ENCODE measurements around the gene WFIKKN2. TPM values are rescaled to one million over a fixed set of nuclear protein-coding genes. Genes with fewer than 3 reads are reported as not detected.

WFIKKN2 gene
- polyA plus RNA-seq, 1 of the 3 experiments (the other 2 are of a cell fraction): not detected

DNA sequence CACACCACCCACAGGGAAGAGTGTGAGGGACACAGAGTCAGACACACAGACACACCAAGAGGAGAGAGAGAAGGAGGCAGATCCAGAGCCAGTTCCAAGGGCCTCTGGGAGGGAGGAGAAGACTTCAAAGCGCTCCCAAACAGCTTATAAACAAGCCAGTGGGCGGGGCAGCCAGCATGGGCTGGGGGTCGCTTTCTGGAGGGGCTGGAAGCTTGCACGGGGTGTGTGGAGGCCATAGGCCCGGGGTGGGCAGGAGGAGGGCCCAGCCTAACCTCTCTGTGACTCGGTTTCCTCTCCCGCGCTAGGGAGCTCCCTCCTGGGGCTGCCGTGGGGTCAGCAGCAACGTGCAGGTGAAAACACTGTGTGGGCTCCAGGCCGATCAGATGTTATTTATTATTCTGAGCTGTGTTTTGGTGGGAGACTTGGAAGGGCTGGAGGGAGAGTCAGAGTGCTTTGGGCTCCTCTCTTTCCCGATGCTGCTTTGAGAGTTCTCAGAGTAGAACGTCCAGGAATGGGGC is 2.5 kb upstream of the WFIKKN2 start (continued):
- TF ChIP-seq, protein P1, sequence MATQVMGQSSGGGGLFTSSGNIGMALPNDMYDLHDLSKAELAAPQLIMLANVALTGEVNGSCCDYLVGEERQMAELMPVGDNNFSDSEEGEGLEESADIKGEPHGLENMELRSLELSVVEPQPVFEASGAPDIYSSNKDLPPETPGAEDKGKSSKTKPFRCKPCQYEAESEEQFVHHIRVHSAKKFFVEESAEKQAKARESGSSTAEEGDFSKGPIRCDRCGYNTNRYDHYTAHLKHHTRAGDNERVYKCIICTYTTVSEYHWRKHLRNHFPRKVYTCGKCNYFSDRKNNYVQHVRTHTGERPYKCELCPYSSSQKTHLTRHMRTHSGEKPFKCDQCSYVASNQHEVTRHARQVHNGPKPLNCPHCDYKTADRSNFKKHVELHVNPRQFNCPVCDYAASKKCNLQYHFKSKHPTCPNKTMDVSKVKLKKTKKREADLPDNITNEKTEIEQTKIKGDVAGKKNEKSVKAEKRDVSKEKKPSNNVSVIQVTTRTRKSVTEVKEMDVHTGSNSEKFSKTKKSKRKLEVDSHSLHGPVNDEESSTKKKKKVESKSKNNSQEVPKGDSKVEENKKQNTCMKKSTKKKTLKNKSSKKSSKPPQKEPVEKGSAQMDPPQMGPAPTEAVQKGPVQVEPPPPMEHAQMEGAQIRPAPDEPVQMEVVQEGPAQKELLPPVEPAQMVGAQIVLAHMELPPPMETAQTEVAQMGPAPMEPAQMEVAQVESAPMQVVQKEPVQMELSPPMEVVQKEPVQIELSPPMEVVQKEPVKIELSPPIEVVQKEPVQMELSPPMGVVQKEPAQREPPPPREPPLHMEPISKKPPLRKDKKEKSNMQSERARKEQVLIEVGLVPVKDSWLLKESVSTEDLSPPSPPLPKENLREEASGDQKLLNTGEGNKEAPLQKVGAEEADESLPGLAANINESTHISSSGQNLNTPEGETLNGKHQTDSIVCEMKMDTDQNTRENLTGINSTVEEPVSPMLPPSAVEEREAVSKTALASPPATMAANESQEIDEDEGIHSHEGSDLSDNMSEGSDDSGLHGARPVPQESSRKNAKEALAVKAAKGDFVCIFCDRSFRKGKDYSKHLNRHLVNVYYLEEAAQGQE (IDR thresholded peaks at IDR 0.05; ENCODE audit: low read depth, low read length): no peak

DNA sequence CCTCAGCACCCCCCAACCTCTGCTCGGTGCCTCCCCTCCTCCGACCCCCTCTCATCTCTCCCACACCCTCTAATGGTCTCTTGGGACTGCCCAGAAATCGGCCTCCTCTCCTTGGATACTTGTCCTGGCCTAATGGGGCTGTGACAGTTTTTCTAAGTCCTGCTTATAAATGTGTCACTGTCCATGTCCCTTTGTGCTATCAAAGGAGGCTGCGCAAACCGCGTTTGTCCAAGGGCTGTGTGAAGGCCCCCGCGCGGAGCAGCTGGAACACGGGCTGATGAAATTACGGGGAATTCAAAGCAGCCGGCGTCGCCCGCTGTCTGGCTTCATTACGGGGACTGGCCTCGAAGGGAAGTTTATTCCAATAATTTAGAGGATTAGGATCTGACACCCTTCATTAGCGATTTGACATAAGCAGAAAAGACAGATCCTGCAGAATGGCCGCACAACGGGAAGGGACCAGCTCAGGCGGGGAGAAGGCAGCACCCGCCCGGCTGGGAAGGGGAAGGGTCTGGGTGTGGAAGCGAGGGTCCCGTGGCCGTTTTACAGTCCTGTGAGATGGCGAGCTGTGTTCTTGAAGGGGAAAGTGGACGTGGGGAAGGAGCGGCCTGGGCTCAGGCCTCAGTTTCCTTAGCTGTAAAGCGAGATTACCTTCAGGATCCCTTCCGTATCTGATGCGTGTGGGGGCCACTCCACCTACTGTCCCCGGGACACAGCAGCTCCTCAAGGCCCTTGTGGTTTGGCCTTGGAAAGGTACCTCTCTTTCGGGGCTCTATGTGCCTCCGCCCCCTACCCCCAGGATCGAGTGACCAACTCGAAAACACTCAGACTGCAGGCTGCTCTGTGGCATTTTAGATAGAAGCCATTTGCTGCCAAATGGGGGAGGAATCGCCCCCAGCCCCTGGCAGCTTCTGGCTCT is 1.6 kb upstream of the WFIKKN2 start:
- H3F3A ChIP-seq (replicated peaks; ENCODE audit: insufficient read depth): no peaks in the 10 kb centered on the region
- no peaks in the 10 kb centered on the region for H4K20me1 ChIP-seq (ENCODE audit: insufficient read depth)
- no peaks in the 10 kb centered on the region for H3K9me3 ChIP-seq
- H3K4me3 ChIP-seq (ENCODE audit: low read depth in 2 of 2, low read length in 1 of 2): no peak overlapping the region
- H3K27me3 ChIP-seq (ENCODE audit: insufficient read depth): no peaks in the 10 kb centered on the region; the same call in 1 of the 2 replicates
- H3K4me2 ChIP-seq: no peak overlapping the region
- no peaks in the 10 kb centered on the region for H3K9me2 ChIP-seq
- 81% methylated on average over 38 of the region's 38 CpGs for WGBS (ENCODE audit: low lambda C conversion rate)
- peaks cover 0 to 12% of the 10 kb centered on the region in 2 experiments; a peak in 1 of 4 replicates for H3K4me1 ChIP-seq (ENCODE audit: control insufficient read depth in 1 of 2, insufficient read depth in 2 of 2, low read depth in 1 of 2, low read length in 1 of 2)
- POLR2A ChIA-PET: no interaction called here
- CTCF ChIA-PET: interaction anchor here (1.1 to 8.1 kb wide), 9 partner anchors 9 to 354 kb away, joined by 3 to 100 read pairs (median 7); no protein-coding TSS in a partner anchor
- no peak overlapping the region for H3K9ac ChIP-seq
- H2AFZ ChIP-seq (ENCODE audit: low read depth): no peak overlapping the region
- no peaks in the 10 kb centered on the region for H3K79me2 ChIP-seq (ENCODE audit: insufficient read depth)
- H3K27ac ChIP-seq (ENCODE audit: low read depth in 2 of 2, low read length in 1 of 2): no peak overlapping the region
- no peaks in the 10 kb centered on the region for H3K36me3 ChIP-seq (replicated peaks in 1 of 2; ENCODE audit: control insufficient read depth in 1 of 2, insufficient read depth in 2 of 2, low read length in 1 of 2)
- peak; percentile 68 for DNase-seq
- TF ChIP-seq SMC3 (IDR thresholded peaks at IDR 0.05; ENCODE audit: low read depth, low read length) (no peak), MXI1 (IDR thresholded peaks at IDR 0.05; ENCODE audit: low read depth, low read length) (no peak), RXRA (IDR thresholded peaks at IDR 0.05; ENCODE audit: borderline replicate concordance, low read depth) (no peak), GATA2 (CRISPR knock-in tag; IDR thresholded peaks at IDR 0.05) (no peak), YY1 (IDR thresholded peaks at IDR 0.05; ENCODE audit: low read depth) (no peak), FOSL2 (IDR thresholded peaks at IDR 0.05; ENCODE audit: borderline replicate concordance, low read depth) (no peak), NFIC (IDR thresholded peaks at IDR 0.05; ENCODE audit: borderline replicate concordance) (no peak)
